Measurements from ENCODE around the gene HSPA1A.

Gene HSPA1A

DNA sequence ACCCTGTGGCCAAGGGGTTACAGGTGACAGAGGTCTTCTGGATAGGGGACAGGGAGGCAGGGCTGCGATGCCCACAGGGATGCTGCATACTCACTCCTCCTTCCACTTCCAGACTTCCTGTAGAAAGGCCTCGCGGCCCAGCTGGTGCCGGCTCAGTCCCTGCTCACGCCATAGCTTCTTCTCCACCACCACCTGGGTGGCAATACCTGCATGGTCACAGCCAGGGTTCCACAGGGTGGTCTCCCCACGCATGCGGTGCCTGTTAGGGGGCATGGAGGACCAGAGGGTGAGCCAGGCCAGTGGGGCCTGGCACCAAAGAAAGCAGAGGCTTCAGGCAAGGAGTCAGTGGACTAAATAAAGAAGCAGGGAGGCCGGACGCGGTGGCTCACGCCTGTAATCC is 29.9 kb upstream of the HSPA1A start (continued):
- TF ChIP-seq ZNF10 (tag by site-specific recombination; IDR thresholded peaks at IDR 0.05) (no peak), ZNF530 (tag by site-specific recombination; IDR thresholded peaks at IDR 0.05; ENCODE audit: low read depth) (no peak)

DNA sequence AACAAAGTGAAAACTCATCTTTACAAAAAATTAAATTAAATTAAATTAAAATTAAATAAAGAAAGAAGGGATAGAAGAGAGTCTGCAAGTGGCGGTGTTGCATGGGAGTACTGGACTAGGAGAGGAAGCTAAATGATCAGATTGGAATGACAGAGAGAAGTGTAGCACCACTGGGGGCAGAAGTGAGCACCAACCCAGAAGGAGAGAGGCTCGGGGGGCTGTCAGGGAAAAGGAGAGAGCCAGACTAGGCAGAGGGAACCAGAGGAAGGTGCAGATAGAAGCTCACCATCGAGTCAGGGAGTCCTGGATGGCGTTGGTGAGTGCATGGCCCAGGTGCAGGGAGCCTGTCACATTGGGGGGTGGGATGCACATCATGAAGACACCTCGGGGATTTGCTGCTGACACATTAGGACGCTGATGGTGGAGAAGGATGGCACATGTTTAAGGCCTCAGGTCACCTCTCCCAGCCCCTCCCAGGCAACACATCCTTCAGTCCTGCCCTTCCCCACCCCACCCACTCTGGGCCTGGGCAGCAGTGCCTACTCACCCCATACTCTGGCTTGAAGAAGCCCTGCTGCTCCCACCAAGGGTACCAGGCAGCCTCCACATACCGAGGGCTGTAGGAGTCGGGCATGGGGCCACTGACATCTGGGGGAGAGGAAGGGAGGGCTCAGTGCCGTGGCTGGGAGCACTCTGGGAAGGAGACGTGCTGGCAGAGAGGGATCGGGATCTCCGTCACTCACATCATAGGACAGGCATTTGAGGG is 23.8 kb upstream of the HSPA1A start:
- H3K4me1 ChIP-seq (ENCODE audit: control insufficient read depth, insufficient read depth, low read length) = no peaks in the 10 kb centered on the region; the same call in 1 of the 2 replicates
- H3K27ac ChIP-seq (ENCODE audit: extremely low read depth, low read depth, low read length) = no peak overlapping the region
- H3K9me3 ChIP-seq (ENCODE audit: control insufficient read depth, insufficient read depth, low read depth, low read length) = no peaks in the 10 kb centered on the region
- CTCF ChIA-PET = interaction anchor here (0.5 to 2.7 kb wide), 34 partner anchors 9 to 347 kb away, joined by 3 to 28 read pairs (median 3); partner anchors contain the start of genes ABHD16A, CLIC1, LSM2 and MSH5
- POLR2A ChIA-PET = interaction anchor here (0.6 to 5.0 kb wide), 12 partner anchors 12 to 131 kb away, joined by 3 to 34 read pairs (median 4); partner anchors contain the start of genes ABHD16A, C6orf47, DDAH2 and HSPA1A
- H3K36me3 ChIP-seq (ENCODE audit: control insufficient read depth in 2 of 2, insufficient read depth in 1 of 2, low read length in 2 of 2) = peaks cover 21 to 38% of the 10 kb centered on the region in 2 experiments
- no peak overlapping the region for H3K4me3 ChIP-seq (ENCODE audit: low read depth, low read length)
- no peak for TF ChIP-seq ZNF530 (tag by site-specific recombination; IDR thresholded peaks at IDR 0.05; ENCODE audit: low read depth)
- TF ChIP-seq ZNF473 (tag by site-specific recombination; IDR thresholded peaks at IDR 0.05) = no peak
- TF ChIP-seq, protein P1, sequence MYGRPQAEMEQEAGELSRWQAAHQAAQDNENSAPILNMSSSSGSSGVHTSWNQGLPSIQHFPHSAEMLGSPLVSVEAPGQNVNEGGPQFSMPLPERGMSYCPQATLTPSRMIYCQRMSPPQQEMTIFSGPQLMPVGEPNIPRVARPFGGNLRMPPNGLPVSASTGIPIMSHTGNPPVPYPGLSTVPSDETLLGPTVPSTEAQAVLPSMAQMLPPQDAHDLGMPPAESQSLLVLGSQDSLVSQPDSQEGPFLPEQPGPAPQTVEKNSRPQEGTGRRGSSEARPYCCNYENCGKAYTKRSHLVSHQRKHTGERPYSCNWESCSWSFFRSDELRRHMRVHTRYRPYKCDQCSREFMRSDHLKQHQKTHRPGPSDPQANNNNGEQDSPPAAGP (tag by site-specific recombination; IDR thresholded peaks at IDR 0.05) = 0 out of 2 replicates have a peak, but pooled peaks have one; percentile 52
- TF ChIP-seq ZNF37A (tag by site-specific recombination; IDR thresholded peaks at IDR 0.05) = no peak
- TF ChIP-seq ZNF629 (tag by site-specific recombination; IDR thresholded peaks at IDR 0.05) = no peak
- TF ChIP-seq ZNF501 (tag by site-specific recombination; IDR thresholded peaks at IDR 0.05) = no peak
- no peak for TF ChIP-seq KLF7 (tag by site-specific recombination; IDR thresholded peaks at IDR 0.05; ENCODE audit: borderline replicate concordance)
- TF ChIP-seq ZNF302 (tag by site-specific recombination; IDR thresholded peaks at IDR 0.05; ENCODE audit: low read depth) = no peak
- no peak for TF ChIP-seq ZNF391 (tag by site-specific recombination; IDR thresholded peaks at IDR 0.05; ENCODE audit: borderline replicate concordance, low read depth)
- TF ChIP-seq ZNF335 (tag by site-specific recombination; conservative IDR thresholded peaks at IDR 0.05) = 0 out of 2 replicates have a peak, but pooled peaks have one; percentile 18
- no peak for TF ChIP-seq SP3 (tag by site-specific recombination; IDR thresholded peaks at IDR 0.05)
- TF ChIP-seq ZNF132 (tag by site-specific recombination; IDR thresholded peaks at IDR 0.05; ENCODE audit: borderline replicate concordance) = no peak
- TF ChIP-seq OSR2 (tag by site-specific recombination; IDR thresholded peaks at IDR 0.05) = no peak
- no peak for TF ChIP-seq ZNF571 (tag by site-specific recombination; IDR thresholded peaks at IDR 0.05)
- TF ChIP-seq ZNF223 (tag by site-specific recombination; IDR thresholded peaks at IDR 0.05) = no peak
- TF ChIP-seq ZFHX2 (tag by site-specific recombination; conservative IDR thresholded peaks at IDR 0.05) = peak; percentile 43; the same call in 1 of the 2 replicates
- TF ChIP-seq, protein P2, sequence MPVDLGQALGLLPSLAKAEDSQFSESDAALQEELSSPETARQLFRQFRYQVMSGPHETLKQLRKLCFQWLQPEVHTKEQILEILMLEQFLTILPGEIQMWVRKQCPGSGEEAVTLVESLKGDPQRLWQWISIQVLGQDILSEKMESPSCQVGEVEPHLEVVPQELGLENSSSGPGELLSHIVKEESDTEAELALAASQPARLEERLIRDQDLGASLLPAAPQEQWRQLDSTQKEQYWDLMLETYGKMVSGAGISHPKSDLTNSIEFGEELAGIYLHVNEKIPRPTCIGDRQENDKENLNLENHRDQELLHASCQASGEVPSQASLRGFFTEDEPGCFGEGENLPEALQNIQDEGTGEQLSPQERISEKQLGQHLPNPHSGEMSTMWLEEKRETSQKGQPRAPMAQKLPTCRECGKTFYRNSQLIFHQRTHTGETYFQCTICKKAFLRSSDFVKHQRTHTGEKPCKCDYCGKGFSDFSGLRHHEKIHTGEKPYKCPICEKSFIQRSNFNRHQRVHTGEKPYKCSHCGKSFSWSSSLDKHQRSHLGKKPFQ (tag by site-specific recombination; IDR thresholded peaks at IDR 0.05) = no peak
- TF ChIP-seq ZBTB17 (tag by site-specific recombination; IDR thresholded peaks at IDR 0.05) = peak; percentile 81
- TF ChIP-seq EGR2 (tag by site-specific recombination; IDR thresholded peaks at IDR 0.05; ENCODE audit: low read depth) = peak; percentile 68
- no peak for TF ChIP-seq HOXC10 (CRISPR knock-in tag; IDR thresholded peaks at IDR 0.05)
- TF ChIP-seq REPIN1 (tag by site-specific recombination; IDR thresholded peaks at IDR 0.05; ENCODE audit: low read depth) = no peak
- no peak for TF ChIP-seq RBAK (tag by site-specific recombination; IDR thresholded peaks at IDR 0.05)
- TF ChIP-seq, protein P3, sequence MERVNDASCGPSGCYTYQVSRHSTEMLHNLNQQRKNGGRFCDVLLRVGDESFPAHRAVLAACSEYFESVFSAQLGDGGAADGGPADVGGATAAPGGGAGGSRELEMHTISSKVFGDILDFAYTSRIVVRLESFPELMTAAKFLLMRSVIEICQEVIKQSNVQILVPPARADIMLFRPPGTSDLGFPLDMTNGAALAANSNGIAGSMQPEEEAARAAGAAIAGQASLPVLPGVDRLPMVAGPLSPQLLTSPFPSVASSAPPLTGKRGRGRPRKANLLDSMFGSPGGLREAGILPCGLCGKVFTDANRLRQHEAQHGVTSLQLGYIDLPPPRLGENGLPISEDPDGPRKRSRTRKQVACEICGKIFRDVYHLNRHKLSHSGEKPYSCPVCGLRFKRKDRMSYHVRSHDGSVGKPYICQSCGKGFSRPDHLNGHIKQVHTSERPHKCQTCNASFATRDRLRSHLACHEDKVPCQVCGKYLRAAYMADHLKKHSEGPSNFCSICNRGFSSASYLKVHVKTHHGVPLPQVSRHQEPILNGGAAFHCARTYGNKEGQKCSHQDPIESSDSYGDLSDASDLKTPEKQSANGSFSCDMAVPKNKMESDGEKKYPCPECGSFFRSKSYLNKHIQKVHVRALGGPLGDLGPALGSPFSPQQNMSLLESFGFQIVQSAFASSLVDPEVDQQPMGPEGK (tag by site-specific recombination; IDR thresholded peaks at IDR 0.05) = peak; percentile 28; the same call in 1 of the 2 replicates
- TF ChIP-seq, protein P4, sequence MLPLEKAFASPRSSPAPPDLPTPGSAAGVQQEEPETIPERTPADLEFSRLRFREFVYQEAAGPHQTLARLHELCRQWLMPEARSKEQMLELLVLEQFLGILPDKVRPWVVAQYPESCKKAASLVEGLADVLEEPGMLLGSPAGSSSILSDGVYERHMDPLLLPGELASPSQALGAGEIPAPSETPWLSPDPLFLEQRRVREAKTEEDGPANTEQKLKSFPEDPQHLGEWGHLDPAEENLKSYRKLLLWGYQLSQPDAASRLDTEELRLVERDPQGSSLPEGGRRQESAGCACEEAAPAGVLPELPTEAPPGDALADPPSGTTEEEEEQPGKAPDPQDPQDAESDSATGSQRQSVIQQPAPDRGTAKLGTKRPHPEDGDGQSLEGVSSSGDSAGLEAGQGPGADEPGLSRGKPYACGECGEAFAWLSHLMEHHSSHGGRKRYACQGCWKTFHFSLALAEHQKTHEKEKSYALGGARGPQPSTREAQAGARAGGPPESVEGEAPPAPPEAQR (tag by site-specific recombination; IDR thresholded peaks at IDR 0.05) = no peak
- TF ChIP-seq, protein P5, sequence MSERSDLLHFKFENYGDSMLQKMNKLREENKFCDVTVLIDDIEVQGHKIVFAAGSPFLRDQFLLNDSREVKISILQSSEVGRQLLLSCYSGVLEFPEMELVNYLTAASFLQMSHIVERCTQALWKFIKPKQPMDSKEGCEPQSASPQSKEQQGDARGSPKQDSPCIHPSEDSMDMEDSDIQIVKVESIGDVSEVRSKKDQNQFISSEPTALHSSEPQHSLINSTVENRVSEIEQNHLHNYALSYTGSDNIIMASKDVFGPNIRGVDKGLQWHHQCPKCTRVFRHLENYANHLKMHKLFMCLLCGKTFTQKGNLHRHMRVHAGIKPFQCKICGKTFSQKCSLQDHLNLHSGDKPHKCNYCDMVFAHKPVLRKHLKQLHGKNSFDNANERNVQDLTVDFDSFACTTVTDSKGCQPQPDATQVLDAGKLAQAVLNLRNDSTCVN (tag by site-specific recombination; optimal IDR thresholded peaks at IDR 0.05) = no peak
- 0 out of 2 replicates have a peak, but pooled peaks have one; percentile 12 for TF ChIP-seq SP7 (tag by site-specific recombination; IDR thresholded peaks at IDR 0.05)
- no peak for TF ChIP-seq BCL11B (tag by site-specific recombination; IDR thresholded peaks at IDR 0.05; ENCODE audit: low read depth)

Measured in HEK293 (cell line).